Measurements from ENCODE around the gene HLA-DOB.

GRCh38 chr6:32838114-32838958 lies 21.5 kb upstream of the HLA-DOB start, which contains the start of gene TAP2:
- TF ChIP-seq, protein P1, sequence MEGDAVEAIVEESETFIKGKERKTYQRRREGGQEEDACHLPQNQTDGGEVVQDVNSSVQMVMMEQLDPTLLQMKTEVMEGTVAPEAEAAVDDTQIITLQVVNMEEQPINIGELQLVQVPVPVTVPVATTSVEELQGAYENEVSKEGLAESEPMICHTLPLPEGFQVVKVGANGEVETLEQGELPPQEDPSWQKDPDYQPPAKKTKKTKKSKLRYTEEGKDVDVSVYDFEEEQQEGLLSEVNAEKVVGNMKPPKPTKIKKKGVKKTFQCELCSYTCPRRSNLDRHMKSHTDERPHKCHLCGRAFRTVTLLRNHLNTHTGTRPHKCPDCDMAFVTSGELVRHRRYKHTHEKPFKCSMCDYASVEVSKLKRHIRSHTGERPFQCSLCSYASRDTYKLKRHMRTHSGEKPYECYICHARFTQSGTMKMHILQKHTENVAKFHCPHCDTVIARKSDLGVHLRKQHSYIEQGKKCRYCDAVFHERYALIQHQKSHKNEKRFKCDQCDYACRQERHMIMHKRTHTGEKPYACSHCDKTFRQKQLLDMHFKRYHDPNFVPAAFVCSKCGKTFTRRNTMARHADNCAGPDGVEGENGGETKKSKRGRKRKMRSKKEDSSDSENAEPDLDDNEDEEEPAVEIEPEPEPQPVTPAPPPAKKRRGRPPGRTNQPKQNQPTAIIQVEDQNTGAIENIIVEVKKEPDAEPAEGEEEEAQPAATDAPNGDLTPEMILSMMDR (IDR thresholded peaks at IDR 0.05; ENCODE audit: borderline replicate concordance, extremely low read depth, low read length, poor library complexity, severe bottlenecking): peak; percentile 98
- no peak for TF ChIP-seq EZH2 (IDR thresholded peaks at IDR 0.05; ENCODE audit: borderline replicate concordance, low read depth, low read length, severe bottlenecking)
